DOHH2 (cell line): ENCODE results near the gene RELA.

Experiments used
- H3F3A ChIP-seq: fragments of 200-600 bp; sonication (generic), shearing (Covaris generic); 2 replicates; pipeline ENCODE4 v1.6.0; 2016; ENCODE audit warnings: antibody characterized with exemption, mild to moderate bottlenecking; ENCODE audit not compliant: control insufficient read depth, insufficient read depth
- H3K27ac ChIP-seq: fragments of 200-600 bp; sonication (generic); 2 replicates; pipeline ENCODE4 v1.5.1; 2014; ENCODE audit warnings: low read depth, mild to moderate bottlenecking, low read length, moderate library complexity
- H3K27me3 ChIP-seq: fragments of 200-600 bp; sonication (generic); 2 replicates; pipeline ENCODE4 v1.6.1; 2014; ENCODE audit warnings: mild to moderate bottlenecking, low read length, mixed read lengths; ENCODE audit not compliant: control insufficient read depth
- H3K36me3 ChIP-seq: fragments of 200-600 bp; sonication (generic); 2 replicates; pipeline ENCODE4 v1.6.1; 2014; ENCODE audit warnings: mild to moderate bottlenecking, low read length, moderate library complexity, mixed read lengths; ENCODE audit not compliant: control insufficient read depth
- H3K4me1 ChIP-seq: fragments of 200-600 bp; sonication (generic); 2 replicates; pipeline ENCODE4 v1.6.1; 2014; ENCODE audit warnings: mild to moderate bottlenecking, low read length, mixed read lengths; ENCODE audit not compliant: control insufficient read depth
- H3K4me2 ChIP-seq: fragments of 200-600 bp; sonication (generic); 2 replicates; pipeline ENCODE4 v1.6.0; 2014; ENCODE audit warnings: mild to moderate bottlenecking, low read length, moderate library complexity
- H3K4me3 ChIP-seq: fragments of 200-600 bp; sonication (generic); 2 replicates; pipeline ENCODE4 v1.5.1; 2014; ENCODE audit warnings: mild to moderate bottlenecking, low read length, mixed read lengths
- H3K79me2 ChIP-seq: fragments of 200-600 bp; sonication (generic); 2 replicates; pipeline ENCODE4 v1.6.1; 2014; ENCODE audit warnings: mild to moderate bottlenecking, low read length, mixed read lengths; ENCODE audit not compliant: control insufficient read depth
- H3K9me2 ChIP-seq: fragments of 200-600 bp; sonication (generic); replicated peaks from 2 replicates; pipeline ENCODE4 v1.6.1; 2014; ENCODE audit warnings: mild to moderate bottlenecking, low read length, mixed read lengths; ENCODE audit not compliant: control insufficient read depth
- H3K9me3 ChIP-seq: fragments of 200-600 bp; sonication (generic); 2 replicates; pipeline ENCODE4 v1.6.1; 2014; ENCODE audit warnings: antibody characterized with exemption, low read length, mixed read lengths; ENCODE audit not compliant: control insufficient read depth, insufficient read depth
- H4K20me1 ChIP-seq: fragments of 200-600 bp; sonication (generic); 2 replicates; pipeline ENCODE4 v1.6.0; 2014; ENCODE audit warnings: low read depth, mild to moderate bottlenecking, antibody characterized with exemption, low read length, moderate library complexity; ENCODE audit not compliant: control insufficient read depth, insufficient read depth
- CTCF ChIP-seq: fragments of 200-600 bp; sonication (generic); IDR thresholded peaks from one replicate; pipeline ENCODE4 v1.5.1; 2014; ENCODE audit warnings: antibody characterized with exemption, mild to moderate bottlenecking, low read depth, low read length; ENCODE audit not compliant: poor library complexity, severe bottlenecking
- EZH2phosphoT487 ChIP-seq: fragments of 200-600 bp; sonication (generic); IDR thresholded peaks from 2 replicates; pipeline ENCODE4 v1.6.1; 2017; ENCODE audit warnings: borderline replicate concordance, mild to moderate bottlenecking, antibody characterized with exemption, low read length, moderate library complexity, mixed read lengths

The RELA gene

GRCh38 chr11:65699306-65699705 is 36.6 kb upstream of the RELA start:
- Histone ChIP-seq H3K9me3 (no peaks in the 10 kb centered on the region), H3K36me3 (no peaks in the 10 kb centered on the region), H3K9me2 (no peaks in the 10 kb centered on the region), H3K27me3 (peaks cover 12% of the 10 kb centered on the region), H3K4me2 (no peak overlapping the region), H3F3A (no peaks in the 10 kb centered on the region), H3K79me2 (no peaks in the 10 kb centered on the region), H3K4me3 (no peak overlapping the region), H3K4me1 (peaks cover 7% of the 10 kb centered on the region), H4K20me1 (no peaks in the 10 kb centered on the region), H3K27ac (no peak overlapping the region)
- TF ChIP-seq CTCF: no peak
- no peak for TF ChIP-seq EZH2phosphoT487

GRCh38 chr11:65698205-65698604 is 35.5 kb upstream of the RELA start:
- TF ChIP-seq EZH2phosphoT487 (no peak), CTCF (no peak)
- no peak overlapping the region for H3K4me3 ChIP-seq
- no peaks in the 10 kb centered on the region for H3F3A ChIP-seq
- H3K9me2 ChIP-seq: no peaks in the 10 kb centered on the region
- H3K79me2 ChIP-seq: no peaks in the 10 kb centered on the region
- H3K27me3 ChIP-seq: peaks cover 12% of the 10 kb centered on the region
- H4K20me1 ChIP-seq: no peaks in the 10 kb centered on the region
- H3K9me3 ChIP-seq: no peaks in the 10 kb centered on the region
- no peak overlapping the region for H3K27ac ChIP-seq
- H3K4me2 ChIP-seq: no peak overlapping the region
- H3K4me1 ChIP-seq: peaks cover 7% of the 10 kb centered on the region
- no peaks in the 10 kb centered on the region for H3K36me3 ChIP-seq

GRCh38 chr11:65696802-65697552 is 34.3 kb upstream of the RELA start:
- H3K4me3 ChIP-seq: no peak overlapping the region
- no peaks in the 10 kb centered on the region for H3F3A ChIP-seq
- H3K4me1 ChIP-seq: peaks cover 7% of the 10 kb centered on the region
- no peak overlapping the region for H3K4me2 ChIP-seq
- TF ChIP-seq EZH2phosphoT487 (no peak), CTCF (no peak)
- no peaks in the 10 kb centered on the region for H3K79me2 ChIP-seq
- peaks cover 8% of the 10 kb centered on the region for H3K27me3 ChIP-seq
- H3K9me2 ChIP-seq: no peaks in the 10 kb centered on the region
- H3K27ac ChIP-seq: no peak overlapping the region
- H3K36me3 ChIP-seq: no peaks in the 10 kb centered on the region
- no peaks in the 10 kb centered on the region for H3K9me3 ChIP-seq
- no peaks in the 10 kb centered on the region for H4K20me1 ChIP-seq
